GM21390 (cell line): ENCODE results near the gene MAMLD1.
"Not testable (repeated sequence)": the region's sequence is repeated elsewhere in the genome, so short reads cannot be mapped to it uniquely, and the experiment has no call there.

Source experiments
- ATAC-seq: cut with Tn5 transposase; IDR thresholded peaks from one replicate; pipeline ENCODE4 v1.9.1; 2021; ENCODE audit not compliant: unreplicated experiment

Gene MAMLD1

GRCh38 chrX:150362599-150363481 lies at the start of gene MAMLD1:
Gene MAMLD1 (plus strand): TSS chrX:150363317. CDS start chrX:150445517, 82,200 bp downstream.
- no peak for ATAC-seq

GRCh38 chrX:150313514-150313913 lies 49.6 kb upstream of the MAMLD1 start:
- ATAC-seq = no peak

GRCh38 chrX:150314186-150314585 lies 48.9 kb upstream of the MAMLD1 start:
- no peak for ATAC-seq

- no peak for ATAC-seq
Observed at GRCh38 chrX:150316564-150316963, 46.6 kb upstream of the MAMLD1 start.

GRCh38 chrX:150323020-150323419 lies 40.1 kb upstream of the MAMLD1 start:
- ATAC-seq = no peak

- ATAC-seq = no peak
Observed at GRCh38 chrX:150324035-150324728, 38.9 kb upstream of the MAMLD1 start.

GRCh38 chrX:150324919-150325318 lies 38.2 kb upstream of the MAMLD1 start:
- no peak for ATAC-seq

GRCh38 chrX:150326541-150327247 lies 36.4 kb upstream of the MAMLD1 start:
- ATAC-seq = no peak

GRCh38 chrX:150329282-150329681 lies 33.8 kb upstream of the MAMLD1 start:
- no peak for ATAC-seq

GRCh38 chrX:150329868-150330267 lies 33.2 kb upstream of the MAMLD1 start:
- no peak for ATAC-seq

- no peak for ATAC-seq
Observed at GRCh38 chrX:150332023-150332422, 31.1 kb upstream of the MAMLD1 start.

- no peak for ATAC-seq
Observed at GRCh38 chrX:150334100-150334499, 29.0 kb upstream of the MAMLD1 start.

GRCh38 chrX:150334981-150335380 lies 28.1 kb upstream of the MAMLD1 start:
- ATAC-seq = no peak

- ATAC-seq = no peak
Observed at GRCh38 chrX:150337026-150337425, 26.1 kb upstream of the MAMLD1 start.

- ATAC-seq = no peak
Observed at GRCh38 chrX:150337536-150337935, 25.6 kb upstream of the MAMLD1 start.

GRCh38 chrX:150338615-150339014 lies 24.5 kb upstream of the MAMLD1 start:
- no peak for ATAC-seq

- no peak for ATAC-seq
Observed at GRCh38 chrX:150339736-150340135, 23.4 kb upstream of the MAMLD1 start.

GRCh38 chrX:150340326-150340725 lies 22.8 kb upstream of the MAMLD1 start:
- ATAC-seq = not testable (repeated sequence)

GRCh38 chrX:150347471-150347870 lies 15.6 kb upstream of the MAMLD1 start:
- no peak for ATAC-seq

- no peak for ATAC-seq
Observed at GRCh38 chrX:150348365-150348764, 14.8 kb upstream of the MAMLD1 start.

GRCh38 chrX:150352114-150352513 lies 11.0 kb upstream of the MAMLD1 start:
- no peak for ATAC-seq

GRCh38 chrX:150352581-150352980 lies 10.5 kb upstream of the MAMLD1 start:
- ATAC-seq = no peak
